OCI-LY3 (cell line): ENCODE data around the gene GPM6B.

Experiments
- H2AFZ ChIP-seq: fragments of 200-600, 300-600 bp; shearing (Covaris generic); 2 replicates; pipeline ENCODE4 v1.6.0; 2014; ENCODE audit warnings: antibody characterized with exemption, low read depth, low read length
- H3K27ac ChIP-seq: fragments of 200-600, 300-600 bp; sonication (generic); 2 replicates; pipeline ENCODE4 v1.5.1; 2014; ENCODE audit warnings: mild to moderate bottlenecking, low read length, moderate library complexity, mixed read lengths
- H3K27me3 ChIP-seq: fragments of 200-600, 300-600 bp; sonication (generic); 2 replicates; pipeline ENCODE4 v1.6.1; 2014; ENCODE audit warnings: low read depth, low read length, mixed read lengths
- H3K36me3 ChIP-seq: fragments of 200-600, 300-600 bp; sonication (generic); replicated peaks from 2 replicates; pipeline ENCODE3; 2014; ENCODE audit warnings: low read depth, low read length, mixed read lengths
- H3K4me1 ChIP-seq: fragments of 300-600, 200-600 bp; sonication (generic); 2 replicates; pipeline ENCODE4 v1.6.1; 2014; ENCODE audit warnings: low read length, mixed read lengths
- H3K4me2 ChIP-seq: fragments of 200-600, 300-600 bp; sonication (generic); 2 replicates; pipeline ENCODE4 v1.6.1; 2014; ENCODE audit warnings: low read length, mixed read lengths
- H3K4me3 ChIP-seq: fragments of 300-600, 200-600 bp; sonication (generic); 2 replicates; pipeline ENCODE4 v1.5.1; 2014; ENCODE audit warnings: antibody characterized with exemption, mild to moderate bottlenecking, low read length, moderate library complexity
- H3K79me2 ChIP-seq: fragments of 300-600, 200-600 bp; shearing (Covaris generic); 2 replicates; pipeline ENCODE4 v1.6.1; 2014; ENCODE audit warnings: mild to moderate bottlenecking, low read length, mixed read lengths
- H3K9ac ChIP-seq: fragments of 300-600, 200-600 bp; shearing (Covaris generic); 2 replicates; pipeline ENCODE4 v1.6.0; 2014; ENCODE audit warnings: mild to moderate bottlenecking, low read length, moderate library complexity
- H3K9me3 ChIP-seq: fragments of 200-600, 300-600 bp; shearing (Covaris generic); 2 replicates; pipeline ENCODE4 v1.6.1; 2014; ENCODE audit warnings: low read length, mixed read lengths; ENCODE audit not compliant: insufficient read depth
- H4K20me1 ChIP-seq: fragments of 200-600, 300-600 bp; sonication (generic); 2 replicates; pipeline ENCODE4 v1.6.1; 2016; ENCODE audit warnings: low read length, mixed read lengths; ENCODE audit not compliant: insufficient read depth
- EZH2phosphoT487 ChIP-seq: fragments of 200-600 bp; shearing (Covaris generic); IDR thresholded peaks from 2 replicates; pipeline ENCODE4 v1.6.1; 2018; ENCODE audit warnings: antibody characterized with exemption, mixed run types, low read depth
- TF ChIP-seq, protein P1 (sequence below): fragments of 200-600, 300-600 bp; sonication (generic); IDR thresholded peaks from 2 replicates; pipeline ENCODE4 v1.5.1; 2014; ENCODE audit warnings: antibody characterized with exemption, low read length, low read depth

The GPM6B gene

DNA sequence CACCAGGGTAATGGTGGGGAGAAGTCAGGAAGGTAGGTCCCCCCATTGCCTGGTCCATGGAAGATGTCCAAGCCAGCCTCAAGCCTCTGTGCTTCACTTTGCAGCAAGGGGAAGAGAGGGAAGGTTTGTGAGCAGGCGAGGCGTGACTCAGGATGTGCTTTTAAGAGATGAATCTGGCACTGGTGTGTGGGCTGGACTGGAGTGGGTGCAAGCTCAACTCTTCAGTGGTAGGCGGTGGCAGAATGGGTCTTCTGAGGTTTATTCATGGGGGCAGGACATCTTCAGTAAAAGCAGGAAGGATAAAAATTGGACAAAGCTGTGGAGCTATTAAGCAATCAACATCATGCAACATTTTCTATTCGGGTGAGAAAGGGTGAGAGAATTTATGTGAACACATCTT, 19.4 kb downstream of the GPM6B start:
- no peaks in the 10 kb centered on the region for H3K36me3 ChIP-seq
- no peak overlapping the region for H3K9ac ChIP-seq
- TF ChIP-seq, protein P1, sequence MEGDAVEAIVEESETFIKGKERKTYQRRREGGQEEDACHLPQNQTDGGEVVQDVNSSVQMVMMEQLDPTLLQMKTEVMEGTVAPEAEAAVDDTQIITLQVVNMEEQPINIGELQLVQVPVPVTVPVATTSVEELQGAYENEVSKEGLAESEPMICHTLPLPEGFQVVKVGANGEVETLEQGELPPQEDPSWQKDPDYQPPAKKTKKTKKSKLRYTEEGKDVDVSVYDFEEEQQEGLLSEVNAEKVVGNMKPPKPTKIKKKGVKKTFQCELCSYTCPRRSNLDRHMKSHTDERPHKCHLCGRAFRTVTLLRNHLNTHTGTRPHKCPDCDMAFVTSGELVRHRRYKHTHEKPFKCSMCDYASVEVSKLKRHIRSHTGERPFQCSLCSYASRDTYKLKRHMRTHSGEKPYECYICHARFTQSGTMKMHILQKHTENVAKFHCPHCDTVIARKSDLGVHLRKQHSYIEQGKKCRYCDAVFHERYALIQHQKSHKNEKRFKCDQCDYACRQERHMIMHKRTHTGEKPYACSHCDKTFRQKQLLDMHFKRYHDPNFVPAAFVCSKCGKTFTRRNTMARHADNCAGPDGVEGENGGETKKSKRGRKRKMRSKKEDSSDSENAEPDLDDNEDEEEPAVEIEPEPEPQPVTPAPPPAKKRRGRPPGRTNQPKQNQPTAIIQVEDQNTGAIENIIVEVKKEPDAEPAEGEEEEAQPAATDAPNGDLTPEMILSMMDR: no peak
- no peak for TF ChIP-seq EZH2phosphoT487
- no peak overlapping the region for H3K4me2 ChIP-seq
- H4K20me1 ChIP-seq: no peaks in the 10 kb centered on the region
- H3K79me2 ChIP-seq: no peaks in the 10 kb centered on the region
- H3K4me1 ChIP-seq: no peaks in the 10 kb centered on the region
- no peak overlapping the region for H2AFZ ChIP-seq
- no peaks in the 10 kb centered on the region for H3K9me3 ChIP-seq
- H3K27me3 ChIP-seq: no peaks in the 10 kb centered on the region
- no peak overlapping the region for H3K27ac ChIP-seq
- no peak overlapping the region for H3K4me3 ChIP-seq

DNA sequence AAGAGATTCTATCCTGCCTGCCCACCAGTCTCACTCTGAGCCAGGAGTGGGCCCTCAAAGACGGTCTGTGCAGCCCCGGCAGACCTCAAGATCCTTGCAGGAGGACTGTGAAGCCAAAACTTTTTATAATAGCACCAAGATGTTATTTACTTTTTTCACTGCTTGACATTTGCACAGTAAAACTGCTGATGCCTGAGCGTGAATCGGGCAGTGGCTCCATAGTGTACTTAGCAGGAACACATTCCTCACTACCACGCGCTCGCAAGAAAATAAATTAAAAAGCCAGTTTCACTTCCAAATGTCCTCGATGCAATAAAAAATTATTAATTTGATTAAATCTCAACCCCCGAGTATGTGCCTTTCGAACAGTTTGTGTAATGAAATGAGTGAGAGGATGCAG, 22.5 kb downstream of the GPM6B start:
- no peaks in the 10 kb centered on the region for H3K27me3 ChIP-seq
- H3K9me3 ChIP-seq: no peaks in the 10 kb centered on the region
- no peaks in the 10 kb centered on the region for H3K36me3 ChIP-seq
- H3K9ac ChIP-seq: no peak overlapping the region
- H4K20me1 ChIP-seq: no peaks in the 10 kb centered on the region
- no peak overlapping the region for H3K4me2 ChIP-seq
- no peak for TF ChIP-seq EZH2phosphoT487
- TF ChIP-seq, protein P1: no peak
- no peak overlapping the region for H2AFZ ChIP-seq
- H3K27ac ChIP-seq: no peak overlapping the region
- no peaks in the 10 kb centered on the region for H3K79me2 ChIP-seq
- no peak overlapping the region for H3K4me3 ChIP-seq
- H3K4me1 ChIP-seq: no peaks in the 10 kb centered on the region

DNA sequence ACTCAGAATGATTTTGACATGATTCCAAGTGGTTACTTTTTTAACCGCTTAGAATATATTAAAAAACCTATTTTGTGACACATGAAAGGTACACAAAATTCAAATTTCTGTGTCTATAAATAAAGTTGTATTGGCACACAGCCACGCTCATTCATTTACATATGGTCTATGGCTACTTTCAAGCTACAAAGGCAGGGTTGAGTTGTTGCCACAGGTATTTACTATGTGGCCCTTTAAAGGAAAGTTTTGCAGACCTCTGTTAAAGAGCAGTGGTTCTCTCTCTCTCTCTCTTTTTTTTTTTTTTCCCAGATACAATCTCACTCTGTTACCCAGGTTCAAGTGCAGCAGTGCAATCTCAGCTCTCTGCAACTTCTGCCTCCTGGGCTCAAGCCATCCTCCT, 23.0 kb downstream of the GPM6B start:
- H3K27me3 ChIP-seq: no peaks in the 10 kb centered on the region
- no peaks in the 10 kb centered on the region for H3K79me2 ChIP-seq
- no peak overlapping the region for H3K9ac ChIP-seq
- TF ChIP-seq EZH2phosphoT487: no peak
- TF ChIP-seq, protein P1: no peak
- no peaks in the 10 kb centered on the region for H3K4me1 ChIP-seq
- no peaks in the 10 kb centered on the region for H4K20me1 ChIP-seq
- no peak overlapping the region for H3K27ac ChIP-seq
- no peaks in the 10 kb centered on the region for H3K36me3 ChIP-seq
- H3K4me2 ChIP-seq: no peak overlapping the region
- no peak overlapping the region for H2AFZ ChIP-seq
- no peaks in the 10 kb centered on the region for H3K9me3 ChIP-seq
- no peak overlapping the region for H3K4me3 ChIP-seq

DNA sequence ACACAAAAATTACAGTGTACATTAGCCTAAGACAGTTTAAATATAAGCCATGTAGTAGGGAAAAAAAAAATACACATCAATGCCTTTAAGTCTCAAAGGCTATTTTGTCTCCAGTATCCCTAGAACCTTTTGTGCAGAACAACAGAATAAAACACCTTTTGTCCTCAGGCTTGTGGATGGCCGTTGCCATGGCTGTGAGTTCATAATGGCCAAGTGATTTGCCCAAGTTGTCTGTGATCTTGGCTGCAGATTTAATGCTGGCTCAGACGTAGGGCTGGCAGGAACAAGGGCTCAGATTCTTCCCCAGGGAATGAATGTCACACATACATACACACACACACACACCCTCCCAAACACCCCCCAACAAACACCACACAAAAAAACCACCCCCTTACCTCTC, 25.3 kb downstream of the GPM6B start:
- Histone ChIP-seq H3K4me2 (no peak overlapping the region), H3K9ac (no peak overlapping the region), H3K27ac (no peak overlapping the region), H3K79me2 (no peaks in the 10 kb centered on the region), H2AFZ (no peak overlapping the region), H4K20me1 (no peaks in the 10 kb centered on the region), H3K4me1 (no peaks in the 10 kb centered on the region), H3K4me3 (no peak overlapping the region), H3K27me3 (no peaks in the 10 kb centered on the region), H3K9me3 (no peaks in the 10 kb centered on the region), H3K36me3 (no peaks in the 10 kb centered on the region)
- TF ChIP-seq EZH2phosphoT487: no peak
- TF ChIP-seq, protein P1: no peak
